HepG2 (cell line): ENCODE measurements around the gene YIPF5. TPM values are rescaled to one million over a fixed set of nuclear protein-coding genes. Genes with fewer than 3 reads are reported as not detected.
A peak's percentile ranks its signal among the peaks of the same experiment; 100 is the strongest.

Source experiments
- ATAC-seq: fragments of 200-7000 bp; cut with Tn5 transposase; 3 replicates; pipeline ENCODE4 v1.9.1; 2020; ENCODE audit warnings: mild to moderate bottlenecking, moderate library complexity
- BruUV-seq: library from RNA; stranded (reverse); fragments of 400-500 nt; replicated peaks from 2 replicates; lab custom pipeline; 2021; lab: Mats Ljungman, UMichigan
- CTCF ChIA-PET: fragments of 300-600 bp; formaldehyde crosslinking; extraction: SDS; loops from one replicate; lab custom pipeline; 2021; ENCODE audit warnings: low total read pairs, inconsistent platforms, low intra/inter-chr PET ratio; lab: Yijun Ruan, JAX
- POLR2A ChIA-PET: fragments of 350-600 bp; sonication (Branson Sonifier 250); formaldehyde crosslinking; loops from one replicate; lab custom pipeline; 2020; ENCODE audit warnings: antibody characterized with exemption, inconsistent platforms; lab: Yijun Ruan, JAX
- DNase-seq: peaks from one replicate; pipeline ENCODE4 v3.0.0-alpha.2; 2015; ENCODE audit warnings: low spot score
- FAIRE-seq: peaks from 3 replicates; lab custom pipeline; 2011; peaks lifted over from hg19 to GRCh38; lab: Jason Lieb, UNC
- H2AFZ ChIP-seq: one replicate; pipeline ENCODE4 v1.6.1; 2011; ENCODE audit warnings: low read length, inconsistent platforms
- H3K27ac ChIP-seq: fragments of 300-600 bp; 3 replicates; pipeline ENCODE4 v1.8.0; 2011; ENCODE audit warnings: mixed run types, mild to moderate bottlenecking, mixed read lengths, low read length, inconsistent platforms; ENCODE audit not compliant: insufficient read depth; ENCODE audit errors: extremely low read length
- H3K27me3 ChIP-seq, 2 experiments: fragments of 200-600 bp in 1 of 2; 2 replicates in 1 of 2; 3 replicates in 1 of 2; pipeline versions ENCODE4 v1.6.0 to v1.8.0; 2011; ENCODE audit warnings: low read length in 2 of 2, mild to moderate bottlenecking in 2 of 2, moderate library complexity in 2 of 2, inconsistent platforms in 1 of 2; ENCODE audit not compliant: insufficient read depth in 2 of 2, control insufficient read depth in 1 of 2
- H3K36me3 ChIP-seq, 2 experiments: fragments of 200-600 bp in 1 of 2; replicated peaks in 1 of 2; 2 replicates in 1 of 2; 3 replicates in 1 of 2; pipeline versions ENCODE4 v1.5.1 to v1.8.0; 2011; ENCODE audit warnings: low read length in 2 of 2, inconsistent platforms in 1 of 2; ENCODE audit not compliant: insufficient read depth in 2 of 2, control insufficient read depth in 1 of 2
- H3K4me1 ChIP-seq: 2 replicates; pipeline ENCODE4 v1.5.1; 2012; ENCODE audit warnings: low read length, inconsistent platforms; ENCODE audit not compliant: insufficient read depth
- H3K4me2 ChIP-seq: 2 replicates; pipeline ENCODE4 v1.6.0; 2011; ENCODE audit warnings: low read depth, low read length, inconsistent platforms
- H3K4me3 ChIP-seq, 3 experiments: fragments of 200-600 bp in 1 of 3; sonication (generic), shearing (Covaris generic) in 1 of 3; replicated peaks in 1 of 3; 2 replicates each; pipeline ENCODE4 v1.5.1; 2011 to 2016; ENCODE audit warnings: low read length in 3 of 3, inconsistent platforms in 2 of 3, low read depth in 2 of 3, mild to moderate bottlenecking in 2 of 3, control low read depth in 1 of 3, mixed read lengths in 1 of 3; ENCODE audit not compliant: insufficient read depth in 1 of 3
- H3K79me2 ChIP-seq: one replicate; pipeline ENCODE4 v1.6.1; 2011; ENCODE audit warnings: low read length, inconsistent platforms; ENCODE audit not compliant: insufficient read depth
- H3K9ac ChIP-seq: 2 replicates; pipeline ENCODE4 v1.6.0; 2011; ENCODE audit warnings: mild to moderate bottlenecking, low read depth, low read length, inconsistent platforms; ENCODE audit not compliant: insufficient read depth
- H3K9me3 ChIP-seq: 2 replicates; pipeline ENCODE4 v1.5.1; 2012; ENCODE audit warnings: mild to moderate bottlenecking, low read length
- H4K20me1 ChIP-seq: 2 replicates; pipeline ENCODE4 v1.6.0; 2011; ENCODE audit warnings: inconsistent platforms, mild to moderate bottlenecking, low read length, moderate library complexity; ENCODE audit not compliant: insufficient read depth
- ATF7-NPFF ChIP-seq: sonication (generic); formaldehyde crosslinking; IDR thresholded peaks from 2 replicates; pipeline ENCODE4 v1.8.1; 2023; ENCODE audit warnings: mild to moderate bottlenecking, low read depth, missing genetic modification reagents, moderate library complexity
- ATM ChIP-seq: fragments of 450-650 bp; IDR thresholded peaks from 2 replicates; pipeline ENCODE4 v1.7.1; 2017; ENCODE audit warnings: mild to moderate bottlenecking, borderline replicate concordance
- CTCF ChIP-seq: sonication (generic); formaldehyde crosslinking; IDR thresholded peaks from 2 replicates; pipeline ENCODE4 v1.5.0; 2020; ENCODE audit warnings: mild to moderate bottlenecking, missing genetic modification reagents, moderate library complexity
- IKZF4 ChIP-seq: sonication (generic); formaldehyde crosslinking; IDR thresholded peaks from 2 replicates; pipeline ENCODE4 v1.5.1; 2020; ENCODE audit warnings: borderline replicate concordance, mild to moderate bottlenecking, low read depth, missing genetic modification reagents; ENCODE audit errors: not compliant biosample characterization
- MAF1 ChIP-seq: sonication (generic); formaldehyde crosslinking; IDR thresholded peaks from 2 replicates; pipeline ENCODE4 v1.5.0; 2020; ENCODE audit warnings: missing genetic modification reagents, borderline replicate concordance
- MAFF ChIP-seq: IDR thresholded peaks from 2 replicates; pipeline ENCODE4 v1.6.1; 2011; ENCODE audit warnings: low read depth, low read length, improper control_type of control experiment
- MEF2D ChIP-seq: sonication (generic); formaldehyde crosslinking; IDR thresholded peaks from 2 replicates; pipeline ENCODE4 v1.5.1; 2020; ENCODE audit warnings: mild to moderate bottlenecking, missing genetic modification reagents
- RFXANK ChIP-seq: IDR thresholded peaks from 2 replicates; pipeline ENCODE4 v1.6.1; 2016
- SP1 ChIP-seq, 2 experiments: fragments of 450-650 bp in 1 of 2; sonication (generic) in 1 of 2; formaldehyde crosslinking in 1 of 2; IDR thresholded peaks; 2 replicates each; pipeline versions ENCODE4 v1.4.0 to v1.6.1; 2016 to 2020; ENCODE audit warnings: missing genetic modification reagents in 1 of 2
- ZBTB33 ChIP-seq: sonication (generic); formaldehyde crosslinking; IDR thresholded peaks from 2 replicates; pipeline ENCODE4 v1.4.0; 2020; ENCODE audit warnings: missing genetic modification reagents
- ZNF501 ChIP-seq: sonication (generic); formaldehyde crosslinking; IDR thresholded peaks from 2 replicates; pipeline ENCODE4 v1.5.1; 2020; ENCODE audit warnings: mild to moderate bottlenecking, moderate library complexity, missing genetic modification reagents
- ZNF660 ChIP-seq: sonication (generic); formaldehyde crosslinking; IDR thresholded peaks from 2 replicates; pipeline ENCODE4 v1.5.1; 2020; ENCODE audit warnings: mild to moderate bottlenecking, low read depth, missing genetic modification reagents, borderline replicate concordance
- ZNF704 ChIP-seq: sonication (generic); formaldehyde crosslinking; IDR thresholded peaks from 2 replicates; pipeline ENCODE4 v1.8.1; 2023; ENCODE audit warnings: mild to moderate bottlenecking, inconsistent platforms, moderate library complexity, missing genetic modification reagents, borderline replicate concordance
- ZNF772 ChIP-seq: sonication (generic); formaldehyde crosslinking; IDR thresholded peaks from 2 replicates; pipeline ENCODE4 v1.5.0; 2020; ENCODE audit warnings: mild to moderate bottlenecking, missing genetic modification reagents
- WGBS: methylation state at CpG from one replicate; pipeline ENCODE4 v1.1.6; 2017; ENCODE audit warnings: low lambda C conversion rate; 5-methylcytosine and 5-hydroxymethylcytosine counted together
- in situ Hi-C: cut with HindIII; loops from 2 replicates; pipeline ENCODE4 v1.10.0; 2017; ENCODE audit warnings: low pct_unique_long_range_greater_than_20kb; ENCODE audit not compliant: extremely low pct_ligation_motif_present
- intact Hi-C: fragments of 100-400 bp; cut with micrococcal nuclease; formaldehyde crosslinking; loops from one replicate; pipeline ENCODE4 v1.10.0; 2022; ENCODE audit not compliant: unreplicated experiment
- polyA plus RNA-seq, 8 experiments: library from polyadenylated mRNA; depleted of rRNA in 3 of 8; stranded (reverse) in 7 of 8; unstranded in 1 of 8; fragments of >200 nt; fragmentation: Illumina TruSeq in 4 of 8; extraction: Trizol in 4 of 8; gene quantifications; 2 replicates each; pipeline versions ENCODE4 v1.2.1 to v1.2.3, GENCODE V29; 2011 to 2016; ENCODE audit warnings: low read depth in 4 of 8, missing spikeins in 1 of 8, mixed read lengths in 1 of 8; ENCODE audit not compliant: insufficient read depth in 1 of 8
- total RNA-seq, 5 experiments: library from RNA; depleted of rRNA; stranded (reverse); fragments of >200 nt; fragmentation: Illumina TruSeq; extraction: Trizol; gene quantifications; 2 replicates each; pipeline ENCODE4 v1.2.3, GENCODE V29; 2016; ENCODE audit warnings: low read depth in 1 of 5

Gene YIPF5
- total and polyA plus RNA-seq, 2 of the 13 experiments (the other 11 are each of a cell fraction or from before 2014, with no cell fraction given): 61.4 to 73.6 TPM

- TF ChIP-seq CTCF (CRISPR knock-in tag) (no peak), ZBTB33 (CRISPR knock-in tag) (no peak), MAFF (0 out of 2 replicates have a peak, but pooled peaks have one; percentile 7), ZNF660 (CRISPR knock-in tag) (no peak), SP1 (IDR thresholded peaks at IDR 0.05) (no peak), SP1 (CRISPR knock-in tag; IDR thresholded peaks at IDR 0.05) (no peak)
Measured at GRCh38 chr5:144143625-144144024, 26.8 kb downstream of the YIPF5 start (continued).

- Histone ChIP-seq H4K20me1 (no peaks in the 10 kb centered on the region), H3K4me2 (no peak overlapping the region), H3K9ac (no peak overlapping the region), H2AFZ (no peak overlapping the region), H3K4me3 (no peak overlapping the region), H3K27me3 (0 out of 5 replicates have a peak, but pooled peaks cover 0 to 4% of the 10 kb centered on the region in 2 experiments), H3K9me3 (no peaks in the 10 kb centered on the region), H3K27ac (no peak overlapping the region), H3K36me3 (no peaks in the 10 kb centered on the region), H3K79me2 (no peaks in the 10 kb centered on the region), H3K4me1 (no peaks in the 10 kb centered on the region)
- intact Hi-C loops: no loop called here
- TF ChIP-seq ZNF501 (CRISPR knock-in tag) (no peak), SP1 (IDR thresholded peaks at IDR 0.05) (no peak), SP1 (CRISPR knock-in tag; IDR thresholded peaks at IDR 0.05) (no peak), ATM (no peak), MEF2D (CRISPR knock-in tag) (no peak), MAF1 (CRISPR knock-in tag) (no peak), RFXANK (CRISPR knock-in tag) (no peak), ZNF704 (CRISPR knock-in tag) (no peak), ATF7-NPFF (no peak), IKZF4 (CRISPR knock-in tag) (no peak), ZNF772 (CRISPR knock-in tag) (no peak)
- DNase-seq: no peak
- CTCF ChIA-PET: no interaction called here
- ATAC-seq: no peak
- WGBS: no CpG with 5 or more reads among the region's 1 CpG
- in situ Hi-C loops: no loop called here
- POLR2A ChIA-PET: no interaction called here
- FAIRE-seq: no peak
- no TSS peak for BruUV-seq
Measured at GRCh38 chr5:144142824-144143162, 27.7 kb downstream of the YIPF5 start.
